Measurements from ENCODE around the gene PHACTR3. TPM values are rescaled to one million over a fixed set of nuclear protein-coding genes. Genes with fewer than 3 reads are reported as not detected.

The PHACTR3 gene
- total and polyA plus RNA-seq, 2 experiments from 2014 or later: 0.45 to 0.61 TPM

DNA sequence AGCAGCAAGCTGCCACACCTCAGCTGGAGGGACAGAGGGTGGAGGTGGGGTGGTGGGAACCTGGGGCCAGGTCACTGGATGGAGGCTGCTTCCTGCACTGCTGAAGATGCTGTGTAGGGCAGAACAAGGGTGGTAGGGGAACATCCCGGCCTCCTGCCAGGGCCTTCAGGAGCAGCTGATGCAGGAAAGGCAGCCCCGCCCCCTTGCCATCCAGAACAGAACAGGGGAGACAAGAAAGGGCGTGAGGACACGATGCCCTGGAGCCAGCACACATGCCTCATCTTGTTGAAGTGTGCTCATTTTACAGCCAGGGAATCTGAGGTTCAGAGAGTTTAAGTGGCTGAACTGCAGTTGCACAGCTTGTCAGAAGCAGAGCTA is 43.1 kb upstream of the PHACTR3 start (continued):
- TF ChIP-seq ZNF462 (CRISPR knock-in tag; IDR thresholded peaks at IDR 0.05) (no peak), ETS1 (IDR thresholded peaks at IDR 0.05) (no peak)

GRCh38 chr20:59561614-59562277 is 42.6 kb upstream of the PHACTR3 start:
- Mint-ChIP-seq H3K9me3 (no peaks in the 10 kb centered on the region; the same call in 2 of the 3 replicates), H3K27me3 (ENCODE audit: insufficient read depth, low read depth, poor library complexity) (peaks cover 8% of the 10 kb centered on the region), H3K27ac (no peak overlapping the region), H3K4me1 (peaks cover 4% of the 10 kb centered on the region), H3K4me3 (no peak overlapping the region), H3K36me3 (ENCODE audit: low read depth) (no peaks in the 10 kb centered on the region)
- no peaks in the 10 kb centered on the region for H3K9me2 ChIP-seq (ENCODE audit: insufficient read depth)
- DNase-seq (ENCODE audit: low spot score): no peak
- peaks cover 4% of the 10 kb centered on the region; the same call in 1 of the 2 replicates for H3K27me3 ChIP-seq (ENCODE audit: insufficient read depth)
- H3F3A ChIP-seq (replicated peaks; ENCODE audit: low read depth): no peaks in the 10 kb centered on the region
- no peak overlapping the region for H3K4me2 ChIP-seq
- no peak overlapping the region for H3K27ac ChIP-seq (ENCODE audit: low read depth)
- no peaks in the 10 kb centered on the region for H4K20me1 ChIP-seq (replicated peaks; ENCODE audit: insufficient read depth)
- no peak for ATAC-seq
- no peaks in the 10 kb centered on the region for H3K79me2 ChIP-seq (replicated peaks; ENCODE audit: insufficient read depth)
- no peaks in the 10 kb centered on the region for H3K36me3 ChIP-seq (ENCODE audit: insufficient read depth)
- H3K4me1 ChIP-seq (ENCODE audit: insufficient read depth): no peaks in the 10 kb centered on the region
- H2AFZ ChIP-seq: no peak overlapping the region
- no peak overlapping the region for H3K4me3 ChIP-seq
- TF ChIP-seq ETS1 (IDR thresholded peaks at IDR 0.05) (no peak), ZNF462 (CRISPR knock-in tag; IDR thresholded peaks at IDR 0.05) (no peak), ZNF331 (CRISPR knock-in tag; IDR thresholded peaks at IDR 0.05; ENCODE audit: low read depth) (no peak)
